ENCODE data around the gene TMC3.

The TMC3 gene

GRCh38 chr15:81322676-81323253, 51.2 kb downstream of the TMC3 start:
- DNase-seq (ENCODE audit: low read depth) = no peak

DNA sequence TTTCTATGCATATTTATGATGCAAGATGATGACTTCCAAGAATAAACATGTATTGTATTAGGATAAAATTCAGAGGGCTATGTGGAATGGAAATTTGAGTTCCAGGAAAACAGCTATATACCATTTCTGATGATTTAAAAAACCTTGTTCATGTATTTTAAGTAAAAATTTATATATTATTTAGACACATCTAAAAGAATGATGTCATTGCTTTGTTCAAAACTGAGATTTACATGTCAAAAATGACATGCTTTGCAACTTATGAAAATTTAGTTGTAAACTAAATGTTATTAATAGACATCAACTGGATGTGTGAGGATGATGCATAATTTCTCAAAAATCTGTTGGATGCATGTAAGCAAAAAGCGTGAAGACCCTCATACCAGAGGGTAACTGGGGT, 52.3 kb downstream of the TMC3 start:
- no peak for DNase-seq (ENCODE audit: low read depth)

- no peak for DNase-seq (ENCODE audit: low read depth)
These were observed 56.4 kb downstream of the TMC3 start for GRCh38 chr15:81317642-81318017.

- DNase-seq (ENCODE audit: low read depth) = no peak
These were observed 57.7 kb downstream of the TMC3 start for GRCh38 chr15:81316267-81316666.

DNA sequence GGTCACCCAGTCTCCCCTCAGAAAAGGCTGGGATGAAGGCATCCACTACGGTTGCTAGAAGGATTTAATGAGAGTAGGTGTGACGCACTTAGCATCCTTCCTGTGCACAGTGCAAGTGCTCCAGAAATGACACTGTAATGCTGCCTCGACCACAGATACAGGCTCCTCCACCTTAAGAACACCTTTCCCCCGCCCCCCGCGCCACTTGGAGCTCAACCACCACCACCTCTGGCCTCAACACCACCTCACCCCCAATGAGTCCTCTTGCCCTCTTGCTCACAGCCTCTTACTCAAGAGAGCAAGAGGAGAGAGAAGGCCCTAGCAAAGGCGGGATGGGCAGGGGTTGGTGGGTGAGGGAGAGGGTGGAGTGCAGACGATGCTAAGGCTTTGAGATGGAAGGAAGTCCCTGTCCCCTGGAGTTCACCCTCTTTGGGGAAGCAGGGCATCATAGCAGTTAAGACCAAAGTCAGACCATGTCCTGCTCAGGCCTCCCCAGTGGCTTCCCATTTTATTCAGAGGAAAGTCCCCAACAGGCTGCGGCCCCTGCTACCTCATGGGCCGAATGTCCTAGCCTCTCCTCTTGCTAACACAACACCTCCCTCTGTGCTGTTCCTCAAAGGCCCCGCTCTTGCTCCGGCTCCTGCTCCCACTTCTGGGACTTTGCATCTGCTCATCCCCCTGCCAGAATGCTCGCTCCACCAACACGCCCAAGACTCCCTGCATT, 58.4 kb downstream of the TMC3 start:
- no peak for DNase-seq (ENCODE audit: low read depth)

DNA sequence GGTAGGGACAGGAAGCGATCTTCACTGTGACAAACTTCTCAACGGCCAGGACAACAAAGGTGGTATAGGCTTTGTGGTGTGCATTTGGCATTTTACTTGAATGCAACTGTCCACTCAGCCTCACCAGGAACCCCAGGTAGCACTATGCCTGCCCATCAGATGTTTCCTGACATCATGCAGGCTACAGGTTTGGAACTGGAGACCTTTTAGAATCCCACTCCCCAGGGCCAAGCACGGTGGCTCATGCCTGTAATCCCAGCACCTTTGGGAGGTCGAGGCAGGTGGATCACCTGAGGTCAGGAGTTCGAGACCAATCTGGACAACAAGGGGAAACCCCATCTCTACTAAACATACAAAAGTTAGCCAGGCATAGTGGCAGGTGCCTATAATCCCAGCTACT, 59.6 kb downstream of the TMC3 start:
- DNase-seq (ENCODE audit: low read depth) = no peak

DNA sequence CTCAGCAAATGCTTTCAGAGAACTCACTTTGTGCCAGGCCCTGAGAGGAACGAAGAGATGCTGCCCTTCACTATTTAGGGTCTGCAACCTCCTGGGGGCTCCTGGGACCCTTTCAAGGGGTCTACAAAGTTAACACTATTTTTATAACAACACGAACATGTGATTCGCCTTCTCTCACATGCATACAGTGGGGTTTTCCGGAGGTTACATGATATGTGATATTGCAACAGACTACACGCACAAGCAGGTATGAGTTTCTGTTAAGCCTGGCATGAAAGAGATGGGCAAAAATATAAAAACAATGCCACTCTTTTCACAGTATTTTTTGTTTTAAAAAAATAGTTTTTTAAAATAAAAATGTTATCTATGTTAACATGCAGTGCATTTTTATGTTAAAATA, 60.3 kb downstream of the TMC3 start:
- DNase-seq (ENCODE audit: low read depth) = no peak

GRCh38 chr15:81312790-81313543, 61.0 kb downstream of the TMC3 start:
- DNase-seq (ENCODE audit: low read depth) = peak; percentile 98

GRCh38 chr15:81311752-81312464, 62.1 kb downstream of the TMC3 start:
- DNase-seq (ENCODE audit: low read depth) = no peak

- no peak for DNase-seq (ENCODE audit: low read depth)
These were observed 63.5 kb downstream of the TMC3 start for GRCh38 chr15:81310480-81310879.

- no peak for DNase-seq (ENCODE audit: low read depth)
These were observed 64.2 kb downstream of the TMC3 start for GRCh38 chr15:81309647-81310450.

- DNase-seq (ENCODE audit: low read depth) = no peak
These were observed 65.8 kb downstream of the TMC3 start for GRCh38 chr15:81308260-81308659.

GRCh38 chr15:81304226-81304625, 69.8 kb downstream of the TMC3 start:
- DNase-seq (ENCODE audit: low read depth) = peak; percentile 72

GRCh38 chr15:81303244-81304225, 70.5 kb downstream of the TMC3 start:
- peak; percentile 43 for DNase-seq (ENCODE audit: low read depth)

- no peak for DNase-seq (ENCODE audit: low read depth)
These were observed 71.3 kb downstream of the TMC3 start for GRCh38 chr15:81302701-81303109.

DNA sequence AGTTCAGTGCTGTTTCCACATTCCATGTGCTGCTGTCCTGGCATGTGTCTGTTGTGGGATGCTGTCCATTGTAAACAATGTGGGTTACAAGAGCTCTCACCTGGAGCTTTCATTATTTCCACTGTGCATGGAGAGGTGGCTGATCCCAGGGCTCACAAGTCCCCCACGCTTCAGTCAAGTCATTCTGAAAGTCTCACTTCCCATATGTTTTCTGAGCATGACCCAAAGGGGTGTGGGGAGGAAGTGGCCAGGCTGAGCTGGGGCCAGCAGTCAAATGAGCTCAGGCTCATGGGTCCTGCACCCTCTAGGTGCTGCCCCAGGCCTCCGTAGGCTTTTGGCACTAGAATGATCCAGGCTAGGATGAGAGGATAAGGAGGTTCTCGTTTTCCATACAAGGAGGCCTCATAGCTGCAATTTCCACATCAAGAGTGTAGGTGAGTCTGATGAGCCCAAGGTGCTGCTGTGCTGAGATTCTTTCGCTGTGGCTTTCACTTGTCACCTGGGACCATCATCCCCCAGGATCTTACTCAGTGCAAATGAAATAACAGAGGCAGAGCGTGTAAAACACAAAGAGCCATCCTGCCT, 72.1 kb downstream of the TMC3 start:
- no peak for DNase-seq (ENCODE audit: low read depth)

DNA sequence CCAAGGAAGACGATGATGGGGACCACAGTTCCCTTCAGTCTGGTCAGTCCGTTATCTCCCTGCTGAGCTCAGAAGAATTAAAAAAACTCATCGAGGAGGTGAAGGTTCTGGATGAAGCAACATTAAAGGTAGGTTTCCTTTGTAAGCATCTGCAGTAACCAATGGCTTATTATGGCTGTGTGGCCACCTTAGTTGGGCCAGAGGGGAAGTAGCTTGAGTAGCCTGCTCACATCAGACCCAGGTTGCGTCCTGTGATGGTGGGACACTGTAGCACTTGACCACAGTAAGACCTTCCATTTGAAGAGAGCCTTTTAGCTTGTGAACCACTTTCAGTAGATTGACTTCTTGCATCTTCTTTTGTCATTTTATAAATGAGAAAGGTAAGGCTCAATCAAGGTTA, 72.6 kb downstream of the TMC3 start:
- no peak for DNase-seq (ENCODE audit: low read depth)

GRCh38 chr15:81299630-81300273, 74.3 kb downstream of the TMC3 start:
- no peak for DNase-seq (ENCODE audit: low read depth)

DNA sequence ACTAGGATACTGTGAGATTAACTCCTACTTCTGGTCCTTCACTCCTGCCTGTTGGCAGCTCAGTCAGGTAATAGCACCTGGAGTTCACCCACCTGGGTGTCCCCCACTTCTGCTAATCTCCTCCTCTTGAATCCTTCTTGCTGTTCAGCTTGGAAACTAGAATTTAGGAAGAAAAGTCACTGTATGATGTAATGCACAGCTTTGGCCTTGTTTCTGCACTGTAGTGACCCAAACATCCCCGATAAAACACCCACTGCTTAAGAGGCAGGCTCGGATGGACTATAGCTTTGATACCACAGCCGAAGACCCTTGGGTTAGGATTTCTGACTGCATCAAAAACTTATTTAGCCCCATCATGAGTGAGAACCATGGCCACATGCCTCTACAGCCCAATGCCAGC, 74.9 kb downstream of the TMC3 start:
- DNase-seq (ENCODE audit: low read depth) = no peak

- no peak for DNase-seq (ENCODE audit: low read depth)
These were observed 75.4 kb downstream of the TMC3 start for GRCh38 chr15:81298611-81299010.

Measured in iris pigment epithelial cell (primary cell).